Muscle of back (tissue), 11 donors: ENCODE data around the gene NCAPD2. TPM values are rescaled to one million over a fixed set of nuclear protein-coding genes. Genes with fewer than 3 reads are reported as not detected.
"Not testable (repeated sequence)": the region's sequence is repeated elsewhere in the genome, so short reads cannot be mapped to it uniquely, and the experiment has no call there.

Experiments used
- DNase-seq, 3 donors: peaks; one replicate each; pipeline versions ENCODE4 v3.0.0 to v3.0.0-alpha.2; 2013
- polyA plus RNA-seq, 10 donors: library from polyadenylated mRNA; unstranded; fragments of 120-200 nt; gene quantifications; one replicate each; pipeline ENCODE4 v1.2.1, GENCODE V29; 2013; ENCODE audit not compliant: insufficient read length in 10 of 10

Gene NCAPD2
- polyA plus RNA-seq, 10 donors: 28.4 to 52.4 (median 37.9) TPM

GRCh38 chr12:6547987-6548386 is 54.1 kb downstream of the NCAPD2 start:
- peak in 1 of 3 donors; percentile 87 for DNase-seq

DNA sequence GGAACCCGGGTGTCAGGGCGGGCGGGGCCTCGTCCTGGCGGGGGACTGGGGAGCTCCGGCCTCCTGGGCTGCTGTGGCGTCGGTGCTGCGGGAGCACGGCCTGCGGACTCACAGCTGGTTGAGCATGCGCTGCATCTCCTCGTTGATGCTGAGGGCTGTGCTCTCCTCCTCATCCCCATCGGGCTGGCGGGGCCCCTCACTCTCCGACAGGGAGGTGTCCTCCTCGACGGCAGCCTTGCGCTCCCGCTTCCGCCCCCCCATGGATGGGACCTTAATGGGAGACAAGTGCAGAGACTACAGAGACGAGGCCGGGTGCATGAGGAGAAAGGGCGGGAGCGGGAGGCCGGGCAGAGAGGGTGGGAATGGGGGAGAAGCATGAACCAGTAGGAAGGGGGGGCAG is 54.7 kb downstream of the NCAPD2 start:
- DNase-seq: no peak

DNA sequence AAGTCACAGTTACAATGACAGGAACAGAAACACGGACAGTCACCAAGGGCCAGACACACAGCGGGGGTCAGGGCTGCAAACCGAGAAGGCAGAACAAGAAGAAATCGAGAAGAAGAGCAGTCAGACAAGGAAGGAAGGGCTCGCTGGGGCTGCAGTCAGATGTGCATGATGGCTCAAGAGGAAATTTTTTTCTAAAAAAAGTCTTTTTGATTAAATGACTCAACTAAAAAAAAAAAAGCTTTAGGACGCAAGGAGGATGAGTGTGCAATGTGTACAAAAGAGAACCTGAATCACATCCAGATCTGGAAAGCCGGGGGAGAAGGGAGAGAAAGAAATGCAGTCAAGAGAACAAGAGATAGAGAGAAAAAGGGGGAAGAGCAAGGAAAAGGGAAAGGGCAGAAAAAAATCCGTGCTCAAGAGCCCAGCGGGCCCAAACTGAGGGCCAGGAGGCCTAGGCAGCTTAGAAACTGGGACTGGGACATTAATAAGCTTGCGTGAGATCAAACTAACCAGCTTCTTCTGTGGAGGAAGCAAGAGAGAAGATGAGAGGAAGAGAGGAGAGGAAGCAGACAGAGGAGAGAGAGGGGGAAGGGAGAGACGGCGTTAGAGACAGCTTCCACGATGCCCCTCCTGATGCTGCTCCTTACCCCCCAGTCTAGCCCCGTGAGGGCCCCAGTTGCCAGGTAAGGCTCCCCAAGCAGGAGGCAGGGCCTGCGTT is 55.2 kb downstream of the NCAPD2 start:
- no peak for DNase-seq

- DNase-seq: no peak
Measured at GRCh38 chr12:6549684-6550151, 55.8 kb downstream of the NCAPD2 start.

GRCh38 chr12:6550294-6551062 is 56.6 kb downstream of the NCAPD2 start:
- DNase-seq: peak in 1 of 3 donors; percentile 50

GRCh38 chr12:6551063-6551461 is 57.2 kb downstream of the NCAPD2 start:
- DNase-seq: peak in 2 of 3 donors; percentile 75 to 82

GRCh38 chr12:6551496-6552139 is 57.7 kb downstream of the NCAPD2 start:
- DNase-seq: peak in 1 of 3 donors; percentile 67

DNA sequence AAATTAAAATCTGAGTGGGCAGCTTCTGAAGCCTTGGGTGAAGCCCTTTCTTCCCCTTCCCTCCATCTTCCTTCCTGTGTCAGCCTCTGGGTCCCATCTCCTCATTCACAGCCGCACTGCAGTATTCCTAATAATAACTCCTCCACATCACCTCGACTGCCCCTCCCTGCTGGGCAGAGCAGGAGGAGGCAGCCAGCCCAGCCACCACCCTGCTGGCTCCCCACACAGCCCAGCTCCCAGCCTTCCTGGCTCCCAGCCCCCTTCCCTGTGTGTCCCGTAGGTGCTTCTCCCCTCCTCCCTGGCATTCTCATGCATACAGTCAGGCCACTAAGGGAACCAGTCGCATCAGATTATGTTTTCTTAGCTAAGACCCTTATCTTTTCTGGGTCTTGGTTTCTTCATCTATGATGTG is 58.2 kb downstream of the NCAPD2 start:
- peak in 1 of 3 donors; percentile 59 for DNase-seq

DNA sequence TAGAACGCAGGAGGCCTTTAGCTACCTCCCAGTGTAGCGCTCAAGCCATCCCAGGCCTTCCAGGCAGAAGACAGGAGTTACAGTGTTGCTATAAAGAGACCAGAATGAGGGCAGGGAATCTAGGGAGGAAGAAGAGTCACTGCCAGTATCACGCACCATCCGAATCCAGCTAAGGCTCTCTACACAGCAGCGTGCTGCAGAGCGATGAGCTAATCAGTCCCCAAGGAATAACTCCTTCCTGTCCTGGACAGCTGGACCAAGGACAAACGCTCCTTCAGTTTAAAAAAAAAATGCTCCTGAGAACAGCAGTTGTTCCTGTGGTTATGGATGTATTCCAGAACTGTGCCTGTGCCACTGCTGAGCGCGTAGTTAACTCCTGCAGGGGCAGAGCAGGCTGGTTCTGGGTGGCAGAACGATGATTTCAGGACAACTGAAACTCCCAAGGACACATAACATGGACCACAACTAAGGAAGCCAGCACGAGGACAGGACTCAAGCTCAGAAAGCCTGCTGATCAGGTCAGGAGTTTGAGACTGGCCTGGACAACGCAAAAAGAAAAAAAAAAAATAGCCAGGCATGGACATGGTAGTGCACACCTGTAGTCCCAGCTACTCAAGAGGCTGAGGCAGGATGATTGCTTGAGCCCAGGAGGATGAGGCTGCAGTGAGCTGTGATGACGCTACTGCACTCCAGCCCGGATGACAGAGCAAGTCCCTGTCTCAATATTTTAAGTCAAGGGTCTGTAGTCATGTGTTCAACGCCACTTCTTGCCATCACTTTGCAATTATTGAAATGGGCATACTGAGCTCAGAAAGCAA is 59.4 kb downstream of the NCAPD2 start:
- DNase-seq: peak; percentile 79 to 88 (median 83)

DNA sequence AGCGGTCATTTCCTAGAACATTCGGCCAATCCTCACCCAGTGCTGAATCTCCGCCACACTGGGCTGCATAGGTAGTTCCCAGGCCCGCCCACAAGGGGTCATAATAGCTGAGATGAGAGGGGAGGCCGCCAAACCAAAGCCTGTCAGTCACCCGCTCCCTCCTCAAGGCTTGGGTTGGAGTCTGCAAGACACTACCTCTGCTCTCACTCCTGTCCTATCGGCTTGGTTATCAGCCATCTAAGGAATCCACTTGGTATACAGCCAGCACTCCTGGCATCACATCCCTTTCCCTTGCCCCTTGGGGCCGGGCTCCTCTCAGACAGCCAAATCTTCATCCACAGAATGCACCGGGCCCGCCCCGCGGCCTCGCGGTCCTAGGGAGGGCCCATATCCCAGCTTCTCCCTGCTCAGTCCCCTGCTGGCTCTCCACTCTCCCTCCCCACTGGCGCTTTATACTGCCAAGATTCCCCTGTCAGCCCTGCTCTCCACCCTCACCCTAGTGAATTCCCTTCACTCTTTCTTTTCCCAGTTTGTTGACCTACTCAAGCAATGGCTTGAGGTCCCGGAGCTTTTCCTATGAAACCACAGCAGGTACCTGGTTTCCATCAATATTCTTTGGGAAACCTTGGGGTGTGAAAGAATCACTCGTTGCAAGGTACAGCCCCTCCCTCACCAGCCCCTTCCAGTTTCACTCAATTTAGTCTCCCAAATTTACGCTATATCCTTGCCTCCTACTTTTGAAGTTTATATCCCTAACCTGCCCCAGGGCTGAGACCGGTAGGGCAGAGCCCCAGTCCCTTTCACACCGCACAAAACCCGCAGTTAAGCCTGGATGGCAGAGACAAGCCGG is 60.5 kb downstream of the NCAPD2 start:
- peak in 2 of 3 donors; percentile 75 to 87 for DNase-seq

DNA sequence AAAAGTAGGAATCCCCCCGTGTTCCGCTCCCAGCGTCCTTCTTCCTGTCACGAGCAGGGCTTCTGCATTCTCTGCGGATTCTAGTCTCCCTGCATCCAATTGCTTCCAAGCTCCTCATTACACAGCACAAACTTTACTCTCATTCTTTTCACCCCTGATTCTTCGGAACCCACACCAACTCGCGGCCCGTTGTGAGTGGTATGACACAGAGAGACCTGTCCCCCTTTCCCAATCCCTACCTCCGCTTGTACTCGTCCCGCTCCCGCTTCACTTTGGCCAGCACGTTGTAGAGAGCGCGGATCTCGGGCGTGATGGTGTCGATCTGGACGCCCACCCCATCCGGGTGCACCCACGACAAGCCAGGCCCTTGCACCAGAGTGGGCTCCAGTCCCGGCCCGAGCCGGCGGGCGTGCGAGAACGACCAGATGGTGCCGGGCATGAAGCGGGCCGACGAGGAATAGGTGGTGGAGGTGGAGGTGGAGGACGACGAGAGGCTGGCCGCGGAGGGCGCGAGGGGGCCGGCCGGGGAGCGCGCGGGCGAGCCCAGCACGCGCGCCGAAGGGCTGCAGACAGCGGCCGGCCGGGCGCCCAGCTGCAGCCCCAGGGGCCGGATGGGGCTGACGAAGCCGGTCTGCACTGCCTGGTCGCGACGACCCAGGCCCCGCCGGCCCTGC is 61.3 kb downstream of the NCAPD2 start:
- peak in 1 of 3 donors; percentile 53 for DNase-seq

DNA sequence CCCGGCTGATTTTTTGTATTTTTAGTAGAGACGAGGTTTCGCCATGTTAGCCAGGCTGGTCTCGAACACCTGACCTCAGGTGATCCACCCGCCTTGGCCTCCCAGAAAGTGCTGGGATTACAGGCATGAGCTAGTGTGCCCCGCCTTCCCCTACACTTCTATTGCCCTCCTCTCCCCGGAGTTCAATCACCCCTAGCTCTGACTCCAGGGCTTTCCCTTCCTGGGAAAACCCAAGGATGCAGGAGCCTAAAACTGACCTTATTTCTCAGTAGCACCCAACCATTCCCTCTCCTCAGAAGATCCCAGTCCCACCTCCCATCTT is 62.6 kb downstream of the NCAPD2 start:
- not testable (repeated sequence) for DNase-seq

DNA sequence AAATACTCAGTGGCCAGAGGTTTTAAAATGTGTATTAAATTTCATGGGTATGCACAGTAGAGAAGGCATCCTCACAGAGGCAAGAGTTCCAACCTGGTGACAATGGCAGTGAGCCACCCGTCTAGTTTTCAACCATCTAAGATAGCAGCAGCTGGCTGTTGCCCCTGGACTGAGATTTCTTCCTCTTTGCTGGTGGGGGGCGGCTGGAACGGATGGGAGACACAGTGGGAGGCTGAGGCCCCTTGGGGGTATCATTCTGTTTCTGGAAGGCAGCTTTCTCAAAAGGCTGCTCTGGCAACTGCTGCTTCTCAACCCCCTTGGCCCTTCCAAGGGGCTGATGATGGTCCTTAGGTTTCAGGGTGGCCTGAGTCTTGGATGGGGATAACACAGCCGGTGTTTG is 63.0 kb downstream of the NCAPD2 start:
- no peak for DNase-seq

DNA sequence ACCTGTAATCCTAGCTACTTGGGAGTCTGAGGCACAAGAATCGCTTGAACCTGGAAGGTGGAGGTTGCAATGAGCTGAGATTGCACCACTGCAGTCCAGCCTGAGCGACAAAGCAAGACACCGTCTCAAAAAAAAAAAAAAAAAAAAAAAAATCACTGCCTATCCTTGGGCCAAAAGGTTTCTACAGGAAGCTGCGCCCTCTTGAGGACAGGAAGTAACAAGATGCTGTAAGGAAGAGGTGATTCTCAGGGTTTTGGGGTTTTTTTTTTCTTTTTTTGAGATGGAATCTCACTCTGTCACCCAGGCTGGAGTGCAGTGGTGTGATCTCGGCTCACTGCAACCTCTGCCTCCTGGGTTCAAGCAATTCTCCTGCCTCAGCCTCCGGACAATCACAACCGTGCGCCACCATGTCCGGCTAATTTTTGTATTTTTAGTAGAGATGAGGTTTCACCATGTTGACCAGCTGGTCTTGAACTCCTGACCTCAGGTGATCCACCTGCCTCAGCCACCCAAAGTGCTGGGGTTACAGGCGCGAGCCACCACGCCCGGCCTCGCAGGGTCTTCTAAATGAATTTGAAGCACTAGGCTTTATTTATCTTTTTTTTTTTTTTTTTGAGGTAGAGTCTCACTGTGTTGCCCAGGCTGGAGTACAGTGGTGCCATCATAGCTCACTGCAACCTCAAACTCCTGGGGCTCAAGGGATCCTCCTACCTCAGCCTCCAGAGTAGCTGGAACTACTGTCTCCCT is 64.3 kb downstream of the NCAPD2 start:
- peak in 1 of 3 donors; percentile 66 for DNase-seq

DNA sequence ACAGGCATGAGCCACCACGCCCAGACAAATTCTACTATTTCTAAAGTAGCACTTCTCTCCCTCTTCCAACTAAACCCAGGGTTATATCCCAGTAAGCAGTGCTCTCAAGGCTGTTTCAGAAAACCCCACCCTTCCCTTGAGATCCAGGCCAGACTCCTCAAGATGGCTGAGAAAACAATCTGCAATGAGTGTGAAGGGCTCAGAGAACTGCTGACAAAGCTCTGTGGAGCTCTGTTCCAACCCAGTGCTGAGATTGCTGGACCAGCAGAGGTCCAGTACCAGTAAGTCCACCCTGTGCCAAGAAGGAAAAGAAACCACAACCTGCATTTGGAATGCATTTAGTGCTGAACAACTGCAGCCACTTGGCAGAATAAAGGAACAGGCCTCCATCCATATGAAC is 65.6 kb downstream of the NCAPD2 start:
- no peak for DNase-seq

GRCh38 chr12:6560501-6561205 is 66.8 kb downstream of the NCAPD2 start:
- no peak for DNase-seq

DNA sequence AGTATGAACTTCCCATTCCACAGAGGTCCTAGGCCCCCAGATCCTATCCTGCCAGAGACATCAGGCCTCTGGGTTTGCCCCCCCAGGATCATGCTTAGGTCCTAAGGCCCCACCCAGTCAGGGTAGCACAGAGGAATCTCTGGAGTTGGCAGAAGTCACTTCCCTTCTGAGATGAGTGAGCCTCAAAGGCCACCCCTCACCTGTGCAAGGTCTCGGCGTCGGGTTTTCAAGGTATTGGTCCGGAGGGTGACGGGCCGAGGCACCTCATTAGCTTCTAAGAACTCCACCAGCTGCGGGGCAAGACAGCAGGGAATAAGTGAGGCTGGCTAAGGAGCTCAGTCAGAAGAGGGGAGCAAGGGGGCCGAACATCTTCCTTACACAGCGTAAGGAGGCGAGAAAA is 69.0 kb downstream of the NCAPD2 start:
- no peak for DNase-seq

GRCh38 chr12:6563448-6564050 is 69.6 kb downstream of the NCAPD2 start:
- DNase-seq: peak in 1 of 3 donors; percentile 63
